ENCODE data around the gene ABCA1.
"Not testable (repeated sequence)": the region's sequence is repeated elsewhere in the genome, so short reads cannot be mapped to it uniquely, and the experiment has no call there.

The ABCA1 gene

DNA sequence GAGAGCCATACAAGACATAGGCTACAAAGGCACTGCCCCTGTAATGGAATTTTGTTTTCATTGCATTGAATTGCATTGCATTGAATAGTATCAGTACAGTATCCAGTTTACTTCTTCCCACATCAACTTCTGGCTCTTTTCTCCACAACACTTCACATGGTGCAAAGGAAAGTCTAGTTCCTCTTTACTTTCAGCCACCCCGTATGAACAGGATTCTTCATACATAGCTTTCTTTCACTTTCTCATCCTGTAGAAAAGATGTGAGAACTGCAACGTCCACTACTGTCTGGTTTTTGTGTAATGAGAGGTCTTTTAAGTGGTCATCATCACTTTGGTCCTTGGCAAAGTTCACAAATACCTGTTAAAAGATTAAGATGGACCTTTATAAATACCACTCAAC is 143.9 kb downstream of the ABCA1 start:
- no peak for FAIRE-seq

DNA sequence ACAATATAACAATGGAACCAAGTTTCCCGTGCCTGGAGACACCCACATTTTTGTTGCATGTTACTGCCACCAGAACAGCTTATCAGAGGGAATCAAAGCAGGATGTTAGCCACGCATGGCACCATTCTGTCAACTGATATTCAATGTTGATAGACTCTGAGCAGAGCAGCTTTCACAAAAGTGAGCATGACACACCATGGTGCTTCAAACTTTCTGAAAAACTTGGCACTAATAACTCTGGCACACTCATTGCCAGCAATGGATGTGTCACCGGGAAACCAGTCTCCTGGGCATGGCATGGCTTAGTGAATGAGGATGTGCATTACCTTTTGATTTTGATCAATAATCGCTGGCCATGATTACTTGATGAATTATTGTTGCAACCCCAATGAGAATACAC is 144.4 kb downstream of the ABCA1 start:
- FAIRE-seq = no peak

DNA sequence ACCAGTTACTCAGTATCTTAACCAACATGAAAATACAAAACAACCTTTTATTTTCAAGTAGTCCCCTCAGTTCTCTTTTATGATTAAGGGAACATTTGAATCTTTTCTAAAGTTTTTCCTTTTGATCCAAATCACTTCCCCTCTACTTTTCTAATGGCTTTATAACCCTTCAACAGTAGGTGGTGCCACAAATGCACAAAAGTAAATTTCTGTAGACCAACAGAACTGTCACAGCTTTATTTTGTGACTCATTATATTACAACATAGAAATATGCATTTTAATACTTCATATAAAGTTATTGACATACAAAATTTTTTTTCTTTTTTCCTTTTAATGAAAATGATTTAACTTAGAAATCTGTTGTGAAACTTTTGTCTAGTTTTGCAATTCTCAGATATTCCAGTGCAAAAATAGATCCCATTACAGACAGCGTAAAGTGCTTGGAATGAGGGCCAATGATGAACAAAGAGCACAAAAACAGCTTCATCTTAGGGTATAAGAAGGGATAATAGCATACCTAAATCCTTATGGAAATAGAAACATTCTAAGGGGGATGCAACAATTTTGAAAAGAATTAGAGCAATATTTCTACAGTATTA is 147.1 kb downstream of the ABCA1 start:
- no peak for FAIRE-seq

DNA sequence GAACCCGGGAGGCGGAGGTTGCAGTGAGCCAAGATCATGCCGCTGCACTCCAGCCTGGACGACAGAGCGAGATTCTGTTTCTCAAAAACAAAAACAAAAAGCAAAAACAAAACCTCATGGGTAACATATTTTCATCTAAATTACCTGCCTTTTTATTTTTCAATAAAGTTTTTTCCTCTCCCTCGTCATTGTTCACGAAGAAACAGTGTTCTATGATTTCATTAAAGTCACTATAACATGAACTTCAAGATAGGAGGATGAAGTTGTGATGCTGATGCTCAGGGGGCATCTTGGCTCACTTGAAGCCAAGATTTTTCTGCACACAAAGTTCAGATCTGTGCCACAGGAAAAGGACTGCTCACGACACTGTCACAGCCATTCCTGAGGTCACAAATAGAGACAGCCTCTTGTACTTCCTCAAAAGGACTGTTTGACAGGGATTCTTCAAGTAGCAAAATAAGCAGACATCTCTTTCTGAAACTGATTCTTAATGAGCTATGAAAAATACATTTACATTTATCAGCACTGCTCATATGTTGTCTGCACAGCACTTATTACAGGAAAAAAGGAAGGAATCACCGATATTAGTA is 147.9 kb downstream of the ABCA1 start:
- no peak for FAIRE-seq

DNA sequence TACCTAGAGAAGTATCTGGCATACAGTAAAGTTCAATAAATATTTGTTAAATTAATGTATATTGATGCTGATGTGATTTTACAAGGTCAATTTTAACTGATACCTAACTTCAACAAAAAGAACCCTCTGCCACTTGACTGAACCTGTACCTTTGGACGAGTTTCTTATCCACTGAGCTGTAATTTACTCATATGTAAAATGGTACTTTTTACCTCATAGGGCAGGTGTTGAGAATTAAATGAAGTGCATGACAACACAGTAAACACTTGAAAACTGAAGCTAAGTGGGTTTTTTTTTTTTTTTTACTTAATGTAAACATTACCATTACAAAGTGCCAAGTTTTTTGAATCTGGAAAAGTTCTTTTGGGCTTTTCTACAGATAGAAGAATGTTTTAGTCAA is 148.6 kb downstream of the ABCA1 start:
- FAIRE-seq = no peak

DNA sequence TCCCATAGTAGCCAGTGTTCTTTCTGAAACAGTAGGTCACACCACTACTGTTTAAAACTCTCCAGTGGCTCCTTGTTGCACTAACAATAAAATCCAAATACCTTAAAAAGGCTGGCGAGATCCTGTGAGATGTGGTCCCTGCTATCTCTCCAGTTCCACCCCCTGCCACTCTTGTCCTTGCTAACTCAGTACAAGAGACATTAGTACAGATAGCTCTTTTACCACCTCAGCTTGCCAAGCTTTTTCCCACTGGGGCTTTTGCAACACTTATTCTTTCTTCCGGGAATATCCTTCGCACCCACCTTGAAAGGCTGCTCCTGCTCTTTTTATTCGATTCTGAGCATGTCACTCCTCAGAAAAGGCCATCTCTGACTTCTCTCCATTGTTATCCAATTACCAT is 149.2 kb downstream of the ABCA1 start:
- no peak for FAIRE-seq

DNA sequence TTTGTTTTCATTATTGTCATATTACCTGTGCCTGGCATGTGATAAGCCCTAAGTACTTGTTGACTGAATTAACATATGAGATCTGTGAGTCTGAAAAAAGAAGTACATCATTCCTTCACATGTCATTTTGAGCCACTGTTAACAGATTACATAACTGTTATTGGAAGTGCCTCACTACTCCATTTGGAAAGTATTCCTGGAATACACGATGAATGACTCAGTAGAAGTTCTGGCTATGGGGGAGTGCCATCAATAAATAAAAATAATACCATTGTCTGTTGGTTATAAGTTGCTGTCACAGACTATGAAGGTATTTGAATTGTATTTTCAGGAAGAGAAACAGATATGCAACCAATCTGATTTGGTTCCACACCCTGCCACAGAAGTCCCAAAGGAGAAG is 151.2 kb downstream of the ABCA1 start:
- no peak for FAIRE-seq

DNA sequence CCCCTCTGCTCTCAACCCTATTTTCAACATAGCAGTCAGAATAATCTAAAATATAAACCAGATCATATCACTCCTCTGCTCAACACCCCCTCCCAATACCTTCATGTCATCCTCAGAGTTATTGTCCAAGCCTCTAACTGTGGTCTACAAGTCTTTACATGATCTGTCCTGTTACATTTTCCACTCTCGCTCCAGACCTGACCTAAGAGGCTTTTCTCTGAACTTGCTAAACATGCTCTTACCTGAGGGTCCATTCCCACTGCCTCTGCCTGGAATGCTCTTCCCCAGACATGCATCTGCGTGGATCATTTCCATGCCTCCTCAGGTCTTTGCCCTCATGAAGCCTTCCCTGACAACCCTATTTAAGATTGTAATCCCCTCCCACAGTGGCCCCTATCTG is 152.0 kb downstream of the ABCA1 start:
- FAIRE-seq = no peak

DNA sequence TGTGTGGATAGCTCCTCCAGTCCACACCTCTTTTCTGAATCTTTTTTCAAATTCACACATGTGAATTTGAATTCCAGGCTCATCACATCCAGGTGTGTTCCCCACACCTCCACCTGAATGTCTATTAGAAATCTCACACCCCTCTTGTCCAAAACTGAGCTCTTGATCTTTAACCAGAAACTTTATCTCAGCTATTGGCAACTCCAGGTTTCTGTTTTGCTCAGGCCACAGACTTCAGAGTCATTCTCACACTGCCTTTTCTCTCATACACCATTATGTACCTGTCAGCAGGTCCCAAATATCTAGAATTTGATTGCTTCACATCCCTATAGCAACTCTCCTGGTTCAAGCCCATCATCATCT is 152.4 kb downstream of the ABCA1 start:
- no peak for FAIRE-seq

DNA sequence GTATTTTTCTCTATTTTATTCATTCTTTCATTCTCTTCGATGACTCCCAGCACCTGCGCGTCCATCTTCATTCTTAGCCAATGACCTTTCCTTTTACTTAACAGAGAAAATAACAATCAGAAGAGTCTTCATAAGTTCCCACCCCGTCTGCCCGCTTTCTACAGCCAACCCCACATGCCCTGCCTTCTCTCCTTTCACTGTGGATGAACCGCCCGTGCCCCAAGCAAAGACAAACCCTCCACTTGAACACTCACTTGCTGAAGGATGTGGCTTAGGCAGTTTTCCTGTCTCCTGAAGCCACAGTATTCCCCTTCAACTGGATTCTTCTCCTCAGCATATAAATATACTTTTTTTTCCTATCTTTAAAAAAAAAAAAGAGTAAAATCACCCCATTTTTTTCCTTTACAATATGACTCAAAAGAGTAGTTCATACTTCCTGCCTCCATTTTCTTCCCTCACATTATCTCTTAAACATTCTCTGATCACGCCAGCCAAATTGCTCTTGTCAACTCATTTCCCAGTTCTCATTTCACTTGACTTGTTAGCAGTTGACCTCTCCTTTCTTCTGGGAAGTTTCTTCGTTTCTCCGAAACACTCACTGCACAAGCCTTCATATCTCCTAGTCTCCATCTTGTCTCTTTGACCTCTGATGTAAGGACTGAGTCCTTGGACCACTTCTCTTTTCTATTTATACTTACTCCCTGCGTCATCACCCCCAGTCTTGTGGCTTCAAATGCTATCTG is 153.0 kb downstream of the ABCA1 start:
- FAIRE-seq = no peak

DNA sequence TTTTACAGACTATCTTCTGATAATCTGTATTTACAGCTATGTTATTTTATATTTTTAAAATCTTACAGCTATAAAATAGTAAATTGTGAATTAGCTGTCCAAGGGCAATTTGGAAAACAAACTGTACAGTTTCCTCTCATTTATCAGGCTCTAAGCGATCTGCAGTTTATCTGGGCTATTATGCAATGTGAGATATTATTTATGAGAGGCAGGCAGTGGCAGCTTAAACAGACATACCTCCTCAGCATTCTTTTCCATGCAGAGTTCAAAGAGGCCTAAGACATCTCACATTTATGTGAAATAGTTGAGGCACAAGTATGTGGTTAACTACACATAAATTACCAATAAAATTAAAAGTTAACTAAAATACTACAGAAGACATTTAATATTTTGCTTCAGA is 153.8 kb downstream of the ABCA1 start:
- no peak for FAIRE-seq

DNA sequence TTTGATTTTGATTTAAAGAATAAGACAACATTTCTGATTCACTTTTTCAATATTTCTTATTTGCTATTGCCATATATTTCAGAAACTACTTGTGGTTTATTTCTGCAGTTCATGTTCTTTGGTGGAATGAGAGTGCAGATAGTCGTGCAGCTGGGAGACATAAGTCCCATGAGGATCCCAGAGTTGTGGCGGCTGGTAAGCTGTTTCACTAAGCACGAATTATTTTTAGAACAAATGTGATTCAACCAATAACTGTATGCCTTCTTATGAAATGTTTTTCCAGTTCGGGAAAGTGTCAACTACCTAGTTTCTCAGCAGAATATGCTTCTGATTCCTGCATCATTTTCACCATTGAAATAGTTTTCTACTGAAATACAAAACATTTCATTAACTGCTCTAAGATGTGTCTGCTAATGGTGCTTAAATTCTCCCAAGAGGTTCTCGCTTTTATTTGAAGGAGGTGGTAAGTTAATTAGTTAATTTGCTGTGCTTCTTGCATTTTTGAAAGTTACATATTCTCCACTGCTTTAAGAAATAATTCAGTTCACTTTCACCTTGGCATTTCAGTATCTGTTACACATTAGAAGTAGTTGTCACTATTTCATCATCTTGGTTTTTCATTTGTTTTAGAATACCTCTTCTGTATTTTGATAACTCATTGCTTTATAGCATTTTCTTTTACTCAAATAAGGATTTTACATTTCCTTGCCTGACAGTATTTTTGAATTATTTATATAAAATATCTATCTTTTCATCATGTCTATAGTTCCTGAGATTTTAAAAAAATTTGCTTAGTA is 155.0 kb downstream of the ABCA1 start:
- no peak for FAIRE-seq

DNA sequence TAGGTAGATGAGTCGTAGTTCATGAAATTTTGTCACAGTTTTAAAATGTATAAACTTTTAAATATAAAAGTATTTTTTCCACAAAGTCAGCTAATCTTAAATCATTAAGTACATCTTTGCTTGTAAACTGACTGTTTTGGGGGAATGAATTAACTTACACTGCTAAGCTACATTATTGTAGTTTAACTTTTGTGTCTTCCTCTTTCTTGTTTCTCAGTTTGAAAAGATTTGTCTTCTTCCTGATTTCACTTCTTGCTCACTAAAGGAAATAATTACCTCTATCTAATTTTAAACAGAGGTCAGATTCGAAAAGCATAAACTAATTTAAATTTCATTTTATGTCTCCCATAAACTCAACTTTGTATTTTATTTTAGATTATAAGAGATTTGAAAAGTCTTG is 158.3 kb downstream of the ABCA1 start:
- FAIRE-seq = no peak

DNA sequence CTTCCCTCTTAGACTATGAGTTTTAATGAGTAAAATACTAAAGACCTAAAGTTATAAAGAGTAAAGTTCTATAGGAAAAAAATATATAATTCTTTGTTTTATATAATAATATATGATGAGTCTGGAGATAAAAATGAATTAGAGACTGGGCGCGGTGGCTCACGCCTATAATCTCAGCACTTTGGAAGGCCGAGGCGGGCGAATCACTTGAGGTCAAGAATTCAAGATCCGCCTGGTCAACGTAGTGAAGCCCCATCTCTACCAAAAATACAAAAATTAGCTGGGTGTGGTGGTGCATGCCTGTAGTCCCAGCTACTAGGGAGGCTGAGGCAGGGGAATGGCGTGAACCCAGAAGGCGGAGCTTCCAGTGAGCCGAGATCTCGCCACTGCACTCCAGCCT is 158.9 kb downstream of the ABCA1 start:
- FAIRE-seq = not testable (repeated sequence)

DNA sequence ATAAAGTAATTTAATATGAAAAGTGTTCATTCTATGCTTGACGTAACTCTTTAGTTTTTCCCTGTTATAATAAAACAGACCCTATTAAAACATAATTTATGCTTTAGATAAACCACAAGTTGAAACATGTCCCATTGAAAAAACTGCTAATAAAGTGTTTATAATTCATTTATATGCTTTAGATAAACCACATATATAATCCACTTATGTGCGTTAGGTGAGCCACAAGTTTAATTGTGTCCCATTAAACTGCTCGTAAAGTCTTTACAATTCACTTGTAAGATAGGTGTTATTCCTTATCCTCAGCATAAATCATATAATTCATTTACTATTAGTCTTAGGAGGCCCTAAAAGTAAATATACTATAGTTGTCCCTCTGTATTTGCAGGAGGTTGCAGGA is 160.4 kb downstream of the ABCA1 start:
- peak; percentile 45 for FAIRE-seq

DNA sequence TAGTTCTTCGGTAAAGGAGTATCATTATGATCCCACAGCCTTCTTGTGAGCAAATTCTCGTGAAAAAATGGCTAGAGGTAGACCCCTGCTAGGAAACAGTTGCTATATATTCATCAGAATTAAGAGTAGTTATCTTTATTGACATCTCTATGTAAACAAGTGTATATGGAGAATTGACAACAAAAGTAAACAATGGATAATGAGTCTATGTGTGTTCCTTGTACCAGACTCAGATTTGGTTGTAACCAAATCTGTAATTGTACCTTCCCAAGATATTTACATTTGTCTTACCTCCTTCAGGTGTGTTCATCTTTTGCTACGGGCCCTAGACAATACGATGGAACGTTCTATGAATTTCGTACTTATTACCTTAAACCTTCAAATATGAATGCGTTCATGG is 161.9 kb downstream of the ABCA1 start:
- no peak for FAIRE-seq

DNA sequence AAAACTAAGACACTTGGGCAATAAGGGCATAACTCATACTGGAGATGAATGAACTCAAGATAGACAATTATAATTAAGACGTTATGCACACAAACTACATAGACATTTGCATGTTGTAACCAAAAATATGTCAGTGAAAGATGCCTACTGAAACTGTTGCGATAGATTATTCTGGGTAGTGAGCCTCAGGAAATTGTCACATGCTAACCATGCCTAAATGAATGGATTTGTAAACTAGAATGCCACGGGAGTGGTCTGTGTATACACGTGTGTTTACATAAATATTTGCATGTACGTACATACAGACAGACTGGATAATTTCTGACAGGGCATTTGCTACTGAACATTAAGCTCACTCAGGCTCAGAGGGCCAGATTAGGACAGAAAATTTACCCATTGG is 162.8 kb downstream of the ABCA1 start:
- FAIRE-seq = no peak

DNA sequence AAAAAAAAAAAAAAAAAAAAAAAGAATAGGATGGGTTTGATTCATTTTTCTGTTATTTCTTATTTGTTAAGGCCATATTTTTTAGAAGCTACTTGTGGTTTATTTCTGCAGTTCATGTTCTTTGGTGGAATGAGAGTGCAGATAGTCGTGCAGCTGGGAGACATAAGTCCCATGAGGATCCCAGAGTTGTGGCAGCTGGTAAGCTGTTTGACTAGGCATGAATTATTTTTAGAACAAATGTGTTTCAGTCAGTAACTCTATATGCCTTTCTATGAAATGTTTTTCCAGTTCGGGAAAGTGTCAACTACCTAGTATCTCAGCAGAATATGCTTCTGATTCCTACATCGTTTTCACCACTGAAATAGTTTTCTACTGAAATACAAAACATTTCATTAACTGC is 169.0 kb downstream of the ABCA1 start:
- FAIRE-seq = no peak

DNA sequence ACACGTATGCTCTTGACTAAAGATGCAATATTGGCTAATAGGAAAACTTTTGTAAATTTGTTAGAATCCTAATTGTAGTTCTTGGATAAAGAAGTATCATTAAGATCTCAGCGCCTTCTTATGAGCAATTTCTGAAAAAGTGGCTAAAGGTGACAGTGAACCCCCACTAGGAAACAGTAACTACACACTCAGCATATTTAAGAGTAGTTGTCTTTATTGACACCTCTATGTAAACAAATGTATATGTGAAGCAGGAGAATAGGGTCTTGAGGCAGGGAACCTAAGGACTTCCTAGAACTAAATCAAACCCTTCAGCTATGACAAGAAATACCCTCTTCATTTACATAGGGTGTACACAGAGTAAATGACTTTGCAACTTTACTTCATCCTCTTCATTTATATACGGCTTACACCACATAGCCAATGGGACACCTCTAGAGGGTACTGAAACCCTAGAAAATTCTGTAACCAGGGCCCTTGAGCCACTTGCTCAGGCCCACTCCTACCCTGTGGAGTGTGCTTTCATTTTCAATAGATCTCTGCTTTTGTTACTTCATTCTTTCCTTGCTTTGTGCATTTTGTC is 177.7 kb downstream of the ABCA1 start:
- no peak for FAIRE-seq

DNA sequence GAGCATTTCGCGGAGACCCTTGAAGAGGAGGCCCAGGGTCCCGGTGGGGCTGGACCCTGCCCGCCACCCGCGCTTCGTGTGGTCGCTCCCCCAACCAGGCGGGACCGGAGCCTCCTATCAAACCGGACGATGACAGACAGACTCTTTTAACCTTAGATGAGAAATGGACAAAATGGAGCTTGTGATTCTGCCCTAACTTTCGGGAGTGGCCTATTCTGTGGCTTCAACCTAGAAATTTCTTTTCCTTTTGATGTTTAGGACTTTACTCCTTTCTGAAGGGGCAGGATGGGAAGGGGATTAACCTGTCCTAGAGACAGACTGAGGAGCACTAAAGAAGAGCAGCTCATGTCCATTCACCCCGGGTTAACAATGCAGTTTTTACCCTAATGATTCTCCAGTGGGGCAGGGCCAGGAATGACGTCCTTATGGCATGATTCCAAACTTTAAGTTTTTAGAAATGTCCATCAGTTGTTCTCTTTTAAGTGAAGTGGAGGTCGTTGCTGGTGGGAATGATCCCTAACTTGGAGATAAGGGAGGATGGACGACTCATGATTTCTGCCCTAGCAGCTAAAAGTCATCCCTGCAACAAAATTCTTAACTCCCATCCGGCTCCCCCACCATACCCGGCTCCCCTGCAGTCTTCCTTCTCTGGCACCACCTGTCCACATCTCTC is 179.5 kb downstream of the ABCA1 start:
- FAIRE-seq = no peak

DNA sequence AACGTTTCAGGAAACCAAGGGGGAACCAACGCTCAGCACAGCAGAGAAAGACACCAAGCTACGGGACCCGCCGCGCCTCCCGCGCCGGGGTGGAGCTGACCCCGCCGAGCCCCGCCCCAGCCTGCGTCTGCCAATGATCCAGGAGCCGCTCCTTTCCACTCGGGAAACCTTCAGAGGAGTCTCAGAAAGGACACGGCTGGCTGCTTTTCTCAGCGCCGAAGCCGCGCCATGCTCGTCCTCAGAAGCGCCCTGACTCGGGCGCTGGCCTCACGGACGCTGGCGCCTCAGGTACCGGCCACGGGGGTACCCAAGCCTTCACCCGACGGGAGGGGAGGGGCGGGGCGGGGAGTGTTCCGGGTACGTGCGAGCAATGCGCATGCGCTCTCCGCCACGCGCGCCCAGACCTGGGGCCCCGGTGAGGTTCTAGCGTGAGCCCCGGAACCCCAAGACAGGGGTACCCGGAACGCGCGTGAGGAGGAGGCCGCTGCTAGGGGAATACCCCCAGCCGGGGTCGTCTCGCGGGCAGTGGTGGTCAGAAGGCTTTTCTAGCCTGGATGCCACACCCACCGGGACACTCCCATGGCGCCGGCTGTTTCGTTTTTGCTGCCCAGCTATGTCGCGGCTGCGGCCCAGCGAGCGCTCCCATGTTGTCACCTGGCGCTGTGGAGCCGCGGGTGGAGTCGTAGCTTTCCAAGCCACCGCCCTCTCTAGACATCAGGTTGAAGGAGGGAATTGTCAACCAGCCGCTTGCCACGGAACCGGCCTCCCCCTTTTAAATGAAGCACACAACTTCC is 180.2 kb downstream of the ABCA1 start, which contains the start of gene NIPSNAP3A:
TSS of gene NIPSNAP3A (plus strand) at position 119 of the 794 bp plus-strand sequence. CDS start at position 229, 110 bp downstream.
- no peak for FAIRE-seq

DNA sequence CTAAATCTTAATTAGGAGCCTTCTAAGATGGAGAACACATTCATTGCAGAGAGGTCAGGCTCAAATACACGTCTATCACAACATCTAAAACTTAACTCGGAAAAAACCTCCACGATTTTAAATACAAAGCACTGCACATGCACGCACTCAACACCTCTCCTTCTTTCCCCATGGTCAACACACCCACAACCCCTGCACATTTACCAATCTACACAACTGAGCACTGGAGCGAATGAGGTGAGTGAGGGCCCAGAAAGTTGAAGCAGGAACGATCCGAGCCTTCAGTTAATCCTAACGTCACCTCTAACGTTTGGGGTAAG is 180.8 kb downstream of the ABCA1 start:
- FAIRE-seq = no peak
